Gastroesophageal sphincter (tissue), 4 donors: ENCODE results near the gene RBPJ. TPM values are rescaled to one million over a fixed set of nuclear protein-coding genes. Genes with fewer than 3 reads are reported as not detected.

Experiments used
- ATAC-seq: fragments of 150-250 bp; one replicate; pipeline ENCODE4 v1.9.1; 2016; ENCODE audit warnings: mild to moderate bottlenecking, moderate library complexity
- H3K27ac ChIP-seq, 4 donors: fragments of 200-600 bp; sonication (generic) in 3 of 4; 1 replicate in 3 of 4; 2 replicates in 1 of 4; pipeline ENCODE4 v1.5.1; 2016 to 2019
- H3K27me3 ChIP-seq: fragments of 200-600 bp; sonication (generic); one replicate; pipeline ENCODE4 v1.5.1; 2019
- H3K36me3 ChIP-seq, 2 donors: fragments of 200-600 bp; sonication (generic); one replicate each; pipeline ENCODE4 v1.5.1; 2019; ENCODE audit warnings: control low read depth in 1 of 2
- H3K4me1 ChIP-seq, 3 donors: fragments of 200-600 bp; sonication (generic); 1 replicate in 2 of 3; 2 replicates in 1 of 3; pipeline ENCODE4 v1.5.1; 2016 to 2019; ENCODE audit warnings: control low read depth in 2 of 3
- H3K4me3 ChIP-seq, 2 donors: fragments of 200-600 bp; sonication (generic); one replicate each; pipeline ENCODE4 v1.5.1; 2019; ENCODE audit warnings: mild to moderate bottlenecking in 1 of 2, moderate library complexity in 1 of 2
- H3K9me3 ChIP-seq, 3 donors: fragments of 200-600 bp; sonication (generic); one replicate each; pipeline ENCODE4 v1.5.1; 2017 to 2019; ENCODE audit warnings: control low read depth in 2 of 3
- EP300 ChIP-seq: sonication (generic); formaldehyde crosslinking; IDR thresholded peaks from one replicate; pipeline ENCODE4 v1.6.1; 2017; ENCODE audit warnings: antibody characterized with exemption, mild to moderate bottlenecking
- POLR2A ChIP-seq, 2 donors: fragments of 450-650 bp; IDR thresholded peaks; one replicate each; pipeline ENCODE4 v1.6.1; 2017; ENCODE audit warnings: antibody characterized with exemption in 2 of 2, mild to moderate bottlenecking in 2 of 2, moderate library complexity in 1 of 2
- POLR2AphosphoS5 ChIP-seq: sonication (generic); formaldehyde crosslinking; IDR thresholded peaks from one replicate; pipeline ENCODE4 v1.6.1; 2017; ENCODE audit warnings: antibody characterized with exemption
- WGBS, 2 donors: methylation state at CpG; one replicate each; pipeline ENCODE4 v1.1.5; 2018; ENCODE audit warnings: low coverage in 1 of 2; 5-methylcytosine and 5-hydroxymethylcytosine counted together
- total RNA-seq, 4 donors: library from RNA; depleted of rRNA; stranded (reverse); fragments of >200 nt; gene quantifications; one replicate each; pipeline ENCODE4 v1.1.0, GENCODE V29; 2016
- TF ChIP-seq, protein P1 (sequence below), 4 experiments: fragments of 200-600 bp in 2 of 4; fragments of 450-650 bp in 2 of 4; sonication (generic) in 1 of 4; IDR thresholded peaks; one replicate each; pipeline ENCODE4 v1.5.1; 2017 to 2019; ENCODE audit warnings: antibody characterized with exemption in 4 of 4, mild to moderate bottlenecking in 2 of 4, moderate library complexity in 2 of 4

The RBPJ gene
- total RNA-seq, 4 donors from 2014 or later: 49.5 to 128 (median 77.6) TPM

GRCh38 chr4:26287756-26288155 is 33.1 kb upstream of the RBPJ start:
- H3K36me3 ChIP-seq: no peaks in the 10 kb centered on the region
- TF ChIP-seq POLR2AphosphoS5 (no peak), EP300 (no peak)
- TF ChIP-seq, protein P1, sequence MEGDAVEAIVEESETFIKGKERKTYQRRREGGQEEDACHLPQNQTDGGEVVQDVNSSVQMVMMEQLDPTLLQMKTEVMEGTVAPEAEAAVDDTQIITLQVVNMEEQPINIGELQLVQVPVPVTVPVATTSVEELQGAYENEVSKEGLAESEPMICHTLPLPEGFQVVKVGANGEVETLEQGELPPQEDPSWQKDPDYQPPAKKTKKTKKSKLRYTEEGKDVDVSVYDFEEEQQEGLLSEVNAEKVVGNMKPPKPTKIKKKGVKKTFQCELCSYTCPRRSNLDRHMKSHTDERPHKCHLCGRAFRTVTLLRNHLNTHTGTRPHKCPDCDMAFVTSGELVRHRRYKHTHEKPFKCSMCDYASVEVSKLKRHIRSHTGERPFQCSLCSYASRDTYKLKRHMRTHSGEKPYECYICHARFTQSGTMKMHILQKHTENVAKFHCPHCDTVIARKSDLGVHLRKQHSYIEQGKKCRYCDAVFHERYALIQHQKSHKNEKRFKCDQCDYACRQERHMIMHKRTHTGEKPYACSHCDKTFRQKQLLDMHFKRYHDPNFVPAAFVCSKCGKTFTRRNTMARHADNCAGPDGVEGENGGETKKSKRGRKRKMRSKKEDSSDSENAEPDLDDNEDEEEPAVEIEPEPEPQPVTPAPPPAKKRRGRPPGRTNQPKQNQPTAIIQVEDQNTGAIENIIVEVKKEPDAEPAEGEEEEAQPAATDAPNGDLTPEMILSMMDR (IDR thresholded peaks at IDR 0.05): no peak
- H3K27me3 ChIP-seq: no peaks in the 10 kb centered on the region
- ATAC-seq: no peak
- H3K27ac ChIP-seq: no peak overlapping the region
- no peaks in the 10 kb centered on the region for H3K9me3 ChIP-seq
- H3K4me1 ChIP-seq: no peaks in the 10 kb centered on the region
- H3K4me3 ChIP-seq: no peak overlapping the region
- 67 to 100% methylated on average over 1 of the region's 1 CpG for WGBS, 2 donors

DNA sequence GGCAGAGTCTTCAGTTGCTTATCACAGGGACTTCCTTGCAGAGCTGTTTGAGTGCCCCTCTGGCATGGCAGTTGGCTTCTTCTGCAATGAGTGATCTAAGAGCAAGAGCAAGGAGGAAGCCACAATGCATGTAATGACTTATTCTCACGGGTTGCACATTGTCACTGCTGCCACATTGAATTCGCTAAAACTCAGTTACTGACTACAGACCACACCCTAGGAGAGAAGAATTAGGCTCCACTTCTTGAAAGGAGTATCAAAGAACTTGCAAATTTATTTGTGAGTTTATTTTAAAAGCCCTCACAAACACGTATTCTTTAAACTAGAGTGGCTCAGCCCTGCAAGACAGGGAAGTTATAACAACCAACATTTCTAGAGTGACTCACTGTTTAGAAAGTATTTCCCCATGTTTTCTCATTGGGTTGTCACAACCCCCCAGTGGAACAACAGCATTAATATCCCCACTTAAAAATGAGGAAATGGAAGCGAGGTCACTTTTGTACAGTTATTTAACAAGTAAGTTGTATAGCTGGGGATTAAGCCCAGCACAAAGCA is 32.4 kb upstream of the RBPJ start:
- Histone ChIP-seq H3K27me3 (no peaks in the 10 kb centered on the region), H3K36me3 (no peaks in the 10 kb centered on the region), H3K4me3 (no peak overlapping the region), H3K9me3 (no peaks in the 10 kb centered on the region), H3K4me1 (no peaks in the 10 kb centered on the region), H3K27ac (no peak overlapping the region)
- WGBS, 2 donors: 75 to 78% methylated on average over 3 to 4 of the region's 4 CpGs
- ATAC-seq: peak; percentile 25
- TF ChIP-seq, protein P1 (IDR thresholded peaks at IDR 0.05): no peak
- no peak for TF ChIP-seq POLR2AphosphoS5
- TF ChIP-seq POLR2A (IDR thresholded peaks at IDR 0.05): no peak
- no peak for TF ChIP-seq EP300

DNA sequence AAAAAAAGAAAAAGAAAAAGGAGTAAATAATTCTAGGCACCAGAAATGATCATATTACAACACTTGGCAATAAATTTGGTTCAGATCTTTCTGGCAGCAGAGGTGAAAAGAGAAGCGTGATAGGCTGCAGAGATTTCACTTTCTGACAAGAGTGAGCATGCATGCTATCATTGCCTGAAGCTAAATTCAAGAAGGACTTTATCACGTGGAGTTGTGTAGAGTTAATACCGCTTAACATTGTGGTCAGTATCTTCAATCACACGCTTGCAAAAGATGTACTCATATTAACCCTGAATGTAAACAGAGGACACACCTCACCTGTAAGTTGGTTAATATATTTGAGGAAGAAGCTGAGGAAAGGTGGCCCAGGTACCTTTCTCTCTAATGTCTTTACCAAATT is 31.4 kb upstream of the RBPJ start:
- Histone ChIP-seq H3K27ac (no peak overlapping the region), H3K9me3 (no peaks in the 10 kb centered on the region)

DNA sequence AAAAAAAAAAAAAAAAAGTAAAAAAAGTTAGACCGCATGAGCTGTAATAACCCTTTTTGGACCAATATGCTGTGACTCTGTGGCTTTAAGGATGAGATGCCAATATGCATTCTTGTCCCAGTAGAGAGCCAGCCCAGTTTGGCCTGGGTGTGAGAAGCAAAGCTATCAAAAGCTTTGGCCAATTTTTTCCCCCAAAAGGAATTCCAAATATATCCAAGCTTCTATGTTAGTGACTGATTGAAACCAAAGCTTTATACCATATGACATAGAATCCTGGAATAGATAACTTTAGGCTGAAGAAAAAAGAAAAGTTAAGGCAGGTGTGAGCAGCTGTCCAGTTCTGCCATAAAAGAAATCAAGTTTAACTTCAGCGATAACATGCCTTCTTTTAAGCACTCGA is 30.5 kb upstream of the RBPJ start:
- 50 to 64% methylated on average over 3 of the region's 3 CpGs for WGBS, 2 donors
- H3K27ac ChIP-seq: no peak overlapping the region

More for the DNA sequence above, 31.4 kb upstream of the RBPJ start:
- WGBS, 2 donors: 67 to 82% methylated on average over 4 of the region's 4 CpGs
- ATAC-seq: no peak
- no peak for TF ChIP-seq POLR2AphosphoS5
- TF ChIP-seq, protein P1 (IDR thresholded peaks at IDR 0.05): no peak
- TF ChIP-seq POLR2A (IDR thresholded peaks at IDR 0.05): no peak
- no peak for TF ChIP-seq EP300
- Histone ChIP-seq H3K36me3 (no peaks in the 10 kb centered on the region), H3K27me3 (no peaks in the 10 kb centered on the region), H3K4me1 (no peaks in the 10 kb centered on the region), H3K4me3 (no peak overlapping the region)

DNA sequence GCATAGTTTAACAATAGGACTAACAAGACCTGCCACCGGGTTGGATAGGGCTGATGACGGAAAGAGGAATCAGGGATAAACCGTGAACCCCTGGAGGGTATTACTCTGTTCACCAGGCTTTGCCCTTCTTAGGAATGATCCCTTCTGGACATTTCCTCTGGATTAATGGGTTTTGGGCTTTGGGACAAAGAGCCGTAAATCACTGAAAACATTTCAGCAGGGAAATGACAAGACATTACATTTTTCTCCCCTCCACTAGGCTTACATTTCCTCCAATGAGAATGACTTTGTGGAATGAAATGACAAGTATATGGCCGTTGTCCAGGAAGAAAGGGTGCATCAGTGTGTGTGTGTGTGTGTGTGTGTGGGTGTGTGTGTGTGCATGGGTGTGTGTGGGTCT is 25.9 kb upstream of the RBPJ start:
- H3K9me3 ChIP-seq: no peaks in the 10 kb centered on the region
- no peaks in the 10 kb centered on the region for H3K27me3 ChIP-seq
- no peaks in the 10 kb centered on the region for H3K36me3 ChIP-seq
- TF ChIP-seq POLR2AphosphoS5 (no peak), EP300 (no peak), POLR2A (IDR thresholded peaks at IDR 0.05) (no peak)
- TF ChIP-seq, protein P1 (IDR thresholded peaks at IDR 0.05): no peak
- ATAC-seq: no peak
- no peak overlapping the region for H3K27ac ChIP-seq
- peaks cover 0 to 17% (median 0%) of the 10 kb centered on the region in 3 donors for H3K4me1 ChIP-seq
- WGBS, 2 donors: 79 to 85% methylated on average over 4 of the region's 5 CpGs
- H3K4me3 ChIP-seq: no peak overlapping the region

More for the DNA sequence above, 30.5 kb upstream of the RBPJ start:
- ATAC-seq: no peak
- no peaks in the 10 kb centered on the region for H3K36me3 ChIP-seq
- TF ChIP-seq EP300: no peak
- TF ChIP-seq POLR2AphosphoS5: no peak
- TF ChIP-seq POLR2A (IDR thresholded peaks at IDR 0.05): no peak
- TF ChIP-seq, protein P1 (IDR thresholded peaks at IDR 0.05): no peak
- H3K9me3 ChIP-seq: no peaks in the 10 kb centered on the region
- H3K4me3 ChIP-seq: no peak overlapping the region
- no peaks in the 10 kb centered on the region for H3K4me1 ChIP-seq
- no peaks in the 10 kb centered on the region for H3K27me3 ChIP-seq
